Gastroesophageal sphincter (tissue), 3 donors: Measurements from ENCODE around the gene TMPRSS15.

Experiments
- EP300 ChIP-seq: sonication (generic); formaldehyde crosslinking; IDR thresholded peaks from one replicate; pipeline ENCODE4 v1.6.1; 2017; ENCODE audit warnings: antibody characterized with exemption, mild to moderate bottlenecking
- POLR2A ChIP-seq, 2 donors: fragments of 450-650 bp; IDR thresholded peaks; one replicate each; pipeline ENCODE4 v1.6.1; 2017; ENCODE audit warnings: antibody characterized with exemption in 2 of 2, mild to moderate bottlenecking in 2 of 2, moderate library complexity in 1 of 2
- POLR2AphosphoS5 ChIP-seq: sonication (generic); formaldehyde crosslinking; IDR thresholded peaks from one replicate; pipeline ENCODE4 v1.6.1; 2017; ENCODE audit warnings: antibody characterized with exemption
- TF ChIP-seq, protein P1 (sequence below), 4 experiments: fragments of 200-600 bp in 2 of 4; fragments of 450-650 bp in 2 of 4; sonication (generic) in 1 of 4; IDR thresholded peaks; one replicate each; pipeline ENCODE4 v1.5.1; 2017 to 2019; ENCODE audit warnings: antibody characterized with exemption in 4 of 4, mild to moderate bottlenecking in 2 of 4, moderate library complexity in 2 of 4

DNA sequence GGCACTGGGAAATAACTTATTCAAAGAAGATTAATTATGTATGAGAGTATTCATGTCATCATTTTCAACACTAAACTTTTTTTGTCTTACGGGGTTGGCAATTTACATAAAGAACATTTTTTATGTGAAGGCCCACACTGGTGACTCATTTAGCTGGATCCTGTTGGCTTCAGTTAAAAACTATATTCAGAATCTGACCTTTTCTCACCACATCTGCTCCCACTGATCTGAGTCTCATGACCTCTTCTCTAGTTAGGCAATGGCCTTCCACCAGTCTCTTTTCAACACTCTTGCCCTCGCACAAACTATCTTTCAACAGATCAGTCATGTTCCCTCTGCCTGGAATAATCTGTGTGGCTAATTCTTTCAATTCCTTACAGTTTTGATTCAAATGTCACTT is 53.4 kb downstream of the TMPRSS15 start:
- no peak for TF ChIP-seq EP300
- TF ChIP-seq, protein P1, sequence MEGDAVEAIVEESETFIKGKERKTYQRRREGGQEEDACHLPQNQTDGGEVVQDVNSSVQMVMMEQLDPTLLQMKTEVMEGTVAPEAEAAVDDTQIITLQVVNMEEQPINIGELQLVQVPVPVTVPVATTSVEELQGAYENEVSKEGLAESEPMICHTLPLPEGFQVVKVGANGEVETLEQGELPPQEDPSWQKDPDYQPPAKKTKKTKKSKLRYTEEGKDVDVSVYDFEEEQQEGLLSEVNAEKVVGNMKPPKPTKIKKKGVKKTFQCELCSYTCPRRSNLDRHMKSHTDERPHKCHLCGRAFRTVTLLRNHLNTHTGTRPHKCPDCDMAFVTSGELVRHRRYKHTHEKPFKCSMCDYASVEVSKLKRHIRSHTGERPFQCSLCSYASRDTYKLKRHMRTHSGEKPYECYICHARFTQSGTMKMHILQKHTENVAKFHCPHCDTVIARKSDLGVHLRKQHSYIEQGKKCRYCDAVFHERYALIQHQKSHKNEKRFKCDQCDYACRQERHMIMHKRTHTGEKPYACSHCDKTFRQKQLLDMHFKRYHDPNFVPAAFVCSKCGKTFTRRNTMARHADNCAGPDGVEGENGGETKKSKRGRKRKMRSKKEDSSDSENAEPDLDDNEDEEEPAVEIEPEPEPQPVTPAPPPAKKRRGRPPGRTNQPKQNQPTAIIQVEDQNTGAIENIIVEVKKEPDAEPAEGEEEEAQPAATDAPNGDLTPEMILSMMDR (IDR thresholded peaks at IDR 0.05), result no peak
- no peak for TF ChIP-seq POLR2A (IDR thresholded peaks at IDR 0.05)
- TF ChIP-seq POLR2AphosphoS5, result no peak
